Keratinocyte (primary cell): ENCODE results near the gene IL22RA1. TPM values are rescaled to one million over a fixed set of nuclear protein-coding genes. Genes with fewer than 3 reads are reported as not detected.
A peak's percentile ranks its signal among the peaks of the same experiment; 100 is the strongest.

Experiments used
- DNase-seq: peaks from one replicate; pipeline ENCODE4 v3.0.0-alpha.2; 2011; ENCODE audit warnings: low read depth, missing footprints, low spot score
- FAIRE-seq: peaks from 2 replicates; lab custom pipeline; 2011; peaks lifted over from hg19 to GRCh38; lab: Jason Lieb, UNC
- H2AFZ ChIP-seq: 2 replicates; pipeline ENCODE4 v1.6.0; 2012; ENCODE audit warnings: low read length, control low read depth, inconsistent platforms; ENCODE audit not compliant: control insufficient read depth
- H3K27ac ChIP-seq: 2 replicates; pipeline ENCODE4 v1.5.1; 2011; ENCODE audit warnings: low read length; ENCODE audit not compliant: control insufficient read depth, insufficient read depth
- H3K27me3 ChIP-seq: 3 replicates; pipeline ENCODE4 v1.6.0; 2011; ENCODE audit warnings: low read length; ENCODE audit not compliant: control insufficient read depth, insufficient read depth; ENCODE audit errors: extremely low read depth
- H3K36me3 ChIP-seq, 2 experiments: 2 replicates in 1 of 2; 3 replicates in 1 of 2; pipeline ENCODE4 v1.5.1; 2011; ENCODE audit warnings: low read length in 2 of 2, mild to moderate bottlenecking in 1 of 2; ENCODE audit not compliant: control insufficient read depth in 2 of 2, insufficient read depth in 2 of 2; ENCODE audit errors: extremely low read depth in 1 of 2
- H3K4me1 ChIP-seq: 3 replicates; pipeline ENCODE4 v1.5.1; 2011; ENCODE audit warnings: low read length; ENCODE audit not compliant: control insufficient read depth, insufficient read depth; ENCODE audit errors: extremely low read depth
- H3K4me2 ChIP-seq: 3 replicates; pipeline ENCODE4 v1.6.0; 2011; ENCODE audit warnings: low read depth, low read length; ENCODE audit not compliant: control insufficient read depth, insufficient read depth; ENCODE audit errors: extremely low read depth
- H3K4me3 ChIP-seq, 3 experiments: fragments of 200-600 bp in 1 of 3; sonication (generic) in 1 of 3; 2 replicates in 2 of 3; 3 replicates in 1 of 3; pipeline ENCODE4 v1.5.1; 2011 to 2016; ENCODE audit warnings: low read length in 3 of 3, mild to moderate bottlenecking in 3 of 3, control low read depth in 2 of 3, inconsistent platforms in 1 of 3, low read depth in 1 of 3, mixed read lengths in 1 of 3, mixed run types in 1 of 3, moderate library complexity in 1 of 3; ENCODE audit not compliant: control insufficient read depth in 2 of 3, insufficient read depth in 2 of 3; ENCODE audit errors: extremely low read depth in 1 of 3
- H3K79me2 ChIP-seq: 2 replicates; pipeline ENCODE4 v1.6.0; 2012; ENCODE audit warnings: low read length; ENCODE audit not compliant: control insufficient read depth, insufficient read depth
- H3K9ac ChIP-seq: 3 replicates; pipeline ENCODE4 v1.6.0; 2011; ENCODE audit warnings: low read length; ENCODE audit not compliant: control insufficient read depth, insufficient read depth; ENCODE audit errors: extremely low read depth
- H3K9me1 ChIP-seq: 3 replicates; pipeline ENCODE4 v1.6.0; 2011; ENCODE audit warnings: low read length; ENCODE audit not compliant: control insufficient read depth, insufficient read depth; ENCODE audit errors: extremely low read depth
- H3K9me3 ChIP-seq: 2 replicates; pipeline ENCODE4 v1.5.1; 2012; ENCODE audit warnings: low read depth, low read length; ENCODE audit not compliant: control insufficient read depth
- H4K20me1 ChIP-seq: 3 replicates; pipeline ENCODE4 v1.6.0; 2011; ENCODE audit warnings: low read length; ENCODE audit not compliant: control insufficient read depth, insufficient read depth; ENCODE audit errors: extremely low read depth
- EZH2 ChIP-seq: IDR thresholded peaks from one replicate; pipeline ENCODE4 v1.6.1; 2012; ENCODE audit warnings: inconsistent platforms, mild to moderate bottlenecking, low read length, moderate library complexity
- dilution Hi-C: fragments of 300-500 bp; cut with MboI; formaldehyde crosslinking; loops from one replicate; pipeline ENCODE4 v1.7.0; 2020; ENCODE audit warnings: low sequenced_read_pairs; ENCODE audit not compliant: extremely low pct_ligation_motif_present
- polyA plus RNA-seq, 5 experiments: library from polyadenylated mRNA; depleted of rRNA in 3 of 5; stranded (reverse) in 3 of 5; stranded (forward) in 1 of 5; unstranded in 1 of 5; fragments of >200 nt; gene quantifications; 1 replicate in 1 of 5; 2 replicates in 3 of 5; 3 replicates in 1 of 5; pipeline versions ENCODE4 v1.2.1 to v1.2.3, GENCODE V29; 2011 to 2012; ENCODE audit warnings: missing spikeins in 2 of 5, low read depth in 1 of 5, low replicate concordance in 1 of 5
- TF ChIP-seq, protein P1 (sequence below), 3 experiments: IDR thresholded peaks in 1 of 3; conservative IDR thresholded peaks in 1 of 3; optimal IDR thresholded peaks in 1 of 3; 2 replicates in 2 of 3; 3 replicates in 1 of 3; pipeline versions ENCODE3 to v1.5.1; 2011; ENCODE audit warnings: low read length in 3 of 3, mild to moderate bottlenecking in 3 of 3, moderate library complexity in 2 of 3, control low read depth in 1 of 3, inconsistent platforms in 1 of 3; ENCODE audit not compliant: insufficient read depth in 2 of 3; ENCODE audit errors: extremely low read depth in 1 of 3

Gene IL22RA1
- polyA plus RNA-seq, 1 donor (not counting 4 experiments of a cell fraction or from before 2014, with no cell fraction given) = 1.7 TPM

DNA sequence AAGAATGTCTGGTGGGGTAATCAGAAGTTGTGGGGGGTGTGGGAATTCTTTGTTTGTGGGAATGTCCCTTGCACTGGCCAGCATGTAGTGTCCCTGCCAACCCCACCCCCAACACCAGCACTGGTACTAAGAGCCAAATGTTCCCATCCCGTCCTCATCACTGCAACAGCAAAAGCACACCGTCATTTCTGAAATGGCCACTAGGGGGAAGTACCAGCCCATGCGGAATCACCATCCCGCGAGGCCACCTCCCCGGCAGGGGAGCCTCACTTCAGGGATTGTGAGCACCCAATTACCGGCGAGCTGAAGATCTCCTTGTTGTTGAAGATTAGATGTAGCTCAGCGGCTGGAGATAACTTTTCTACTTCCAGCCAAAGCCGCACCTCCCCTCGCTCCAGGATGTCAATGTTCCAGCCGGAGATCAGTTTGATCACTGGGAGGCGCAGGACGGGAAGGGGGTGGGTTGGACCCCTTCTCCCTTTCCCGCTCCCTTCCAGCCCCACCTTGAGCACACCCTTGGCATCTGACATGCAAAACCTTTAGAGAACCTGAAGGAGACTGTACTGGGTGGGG lies 72.0 kb downstream of the IL22RA1 start:
- Histone ChIP-seq H3K4me3 (peak overlapping the region in 1 of 3 experiments; percentile 55), H3K27me3 (no peaks in the 10 kb centered on the region), H3K9me3 (no peaks in the 10 kb centered on the region), H4K20me1 (no peaks in the 10 kb centered on the region), H3K9ac (peak overlapping the region; percentile 50), H3K9me1 (no peaks in the 10 kb centered on the region), H3K36me3 (no peaks in the 10 kb centered on the region), H3K79me2 (no peaks in the 10 kb centered on the region), H3K4me2 (peak overlapping the region; percentile 85), H2AFZ (peak overlapping the region; percentile 84), H3K4me1 (peaks cover 8% of the 10 kb centered on the region), H3K27ac (no peak overlapping the region)
- TF ChIP-seq, protein P1, sequence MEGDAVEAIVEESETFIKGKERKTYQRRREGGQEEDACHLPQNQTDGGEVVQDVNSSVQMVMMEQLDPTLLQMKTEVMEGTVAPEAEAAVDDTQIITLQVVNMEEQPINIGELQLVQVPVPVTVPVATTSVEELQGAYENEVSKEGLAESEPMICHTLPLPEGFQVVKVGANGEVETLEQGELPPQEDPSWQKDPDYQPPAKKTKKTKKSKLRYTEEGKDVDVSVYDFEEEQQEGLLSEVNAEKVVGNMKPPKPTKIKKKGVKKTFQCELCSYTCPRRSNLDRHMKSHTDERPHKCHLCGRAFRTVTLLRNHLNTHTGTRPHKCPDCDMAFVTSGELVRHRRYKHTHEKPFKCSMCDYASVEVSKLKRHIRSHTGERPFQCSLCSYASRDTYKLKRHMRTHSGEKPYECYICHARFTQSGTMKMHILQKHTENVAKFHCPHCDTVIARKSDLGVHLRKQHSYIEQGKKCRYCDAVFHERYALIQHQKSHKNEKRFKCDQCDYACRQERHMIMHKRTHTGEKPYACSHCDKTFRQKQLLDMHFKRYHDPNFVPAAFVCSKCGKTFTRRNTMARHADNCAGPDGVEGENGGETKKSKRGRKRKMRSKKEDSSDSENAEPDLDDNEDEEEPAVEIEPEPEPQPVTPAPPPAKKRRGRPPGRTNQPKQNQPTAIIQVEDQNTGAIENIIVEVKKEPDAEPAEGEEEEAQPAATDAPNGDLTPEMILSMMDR (optimal IDR thresholded peaks at IDR 0.05 in 1 of 3, IDR thresholded peaks at IDR 0.05 in 1 of 3, conservative IDR thresholded peaks at IDR 0.05 in 1 of 3; ENCODE audit: extremely low read depth in 1 of 3, insufficient read depth in 2 of 3, low read length in 3 of 3) = peak; percentile 94 to 99 (median 95)
- TF ChIP-seq EZH2 = no peak
- FAIRE-seq = peak; percentile 96
- DNase-seq = peak; percentile 41
- dilution Hi-C loops = no loop called here

DNA sequence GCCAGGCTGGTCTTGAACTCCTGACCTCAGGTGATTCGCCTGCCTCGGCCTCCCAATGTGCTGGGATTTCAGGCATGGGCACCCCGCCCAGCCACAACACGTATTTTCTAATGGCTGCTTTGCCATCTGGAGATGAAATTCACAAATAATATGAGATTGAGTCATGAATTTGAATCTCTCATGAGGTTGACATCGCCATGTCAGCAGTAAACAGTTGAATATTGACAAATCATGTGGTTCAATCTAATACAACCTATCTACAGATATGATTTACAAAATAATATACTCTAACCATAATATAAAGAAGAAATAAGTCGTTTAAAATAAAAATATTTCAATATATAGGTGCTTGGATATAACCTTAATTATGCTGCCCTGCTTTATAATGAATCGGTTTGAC lies 73.1 kb downstream of the IL22RA1 start:
- Histone ChIP-seq H3K27ac (no peak overlapping the region), H3K4me1 (peaks cover 8% of the 10 kb centered on the region), H3K9me3 (no peaks in the 10 kb centered on the region), H3K36me3 (no peaks in the 10 kb centered on the region), H3K9ac (no peak overlapping the region), H3K79me2 (no peaks in the 10 kb centered on the region), H3K9me1 (no peaks in the 10 kb centered on the region), H2AFZ (no peak overlapping the region), H3K4me2 (no peak overlapping the region), H3K27me3 (no peaks in the 10 kb centered on the region), H4K20me1 (no peaks in the 10 kb centered on the region), H3K4me3 (no peak overlapping the region)
- dilution Hi-C loops = no loop called here
- TF ChIP-seq, protein P1 (optimal IDR thresholded peaks at IDR 0.05 in 1 of 3, IDR thresholded peaks at IDR 0.05 in 1 of 3, conservative IDR thresholded peaks at IDR 0.05 in 1 of 3; ENCODE audit: extremely low read depth in 1 of 3, insufficient read depth in 2 of 3, low read length in 3 of 3) = no peak
- TF ChIP-seq EZH2 = no peak
- DNase-seq (no peak), FAIRE-seq (no peak)

Other genes starting within 250 kb of the IL22RA1 start
- gene CNR2, start 229.8 kb downstream of the IL22RA1 start, polyA plus RNA-seq = not detected in 3 replicates
- 62.7 to 87.1 TPM (median 74.3 TPM) in 3 replicates for gene PNRC2, start 183.3 kb downstream of the IL22RA1 start, polyA plus RNA-seq
- 68.4 to 116 TPM (median 75.2 TPM) in 3 replicates for gene SRSF10, start 162.8 kb downstream of the IL22RA1 start, polyA plus RNA-seq
- 0.49 to 1.0 TPM (median 0.98 TPM) in 3 replicates for gene MYOM3, start 31.0 kb downstream of the IL22RA1 start, polyA plus RNA-seq
- 2.8 to 3.9 TPM (median 3.4 TPM) in 3 replicates for gene IFNLR1, start 44.1 kb upstream of the IL22RA1 start, polyA plus RNA-seq
- 7.7 to 20.5 TPM (median 13.0 TPM) in 3 replicates for gene GRHL3, start 176.2 kb upstream of the IL22RA1 start, polyA plus RNA-seq